ENCODE data around the gene ITPRID1. TPM values are rescaled to one million over a fixed set of nuclear protein-coding genes. Genes with fewer than 3 reads are reported as not detected.

ITPRID1 gene
- total RNA-seq, 1 donor from 2014 or later: not detected

GRCh38 chr7:31683445-31684225 lies 169.7 kb downstream of the ITPRID1 start:
- H3K27me3 Mint-ChIP-seq (ENCODE audit: low read depth): no peaks in the 10 kb centered on the region
- H3K9me3 Mint-ChIP-seq: no peaks in the 10 kb centered on the region
- DNase-seq (ENCODE audit: low read depth, low spot score): no peak
- H3K36me3 Mint-ChIP-seq (ENCODE audit: low read depth): no peaks in the 10 kb centered on the region
- H3K4me1 Mint-ChIP-seq: peaks cover 10% of the 10 kb centered on the region
- no peak overlapping the region for H3K27ac Mint-ChIP-seq (ENCODE audit: unreplicated experiment)
- no peak for TF ChIP-seq CTCF (conservative IDR thresholded peaks at IDR 0.05)
- no peak overlapping the region for H3K4me3 Mint-ChIP-seq

- Mint-ChIP-seq H3K4me3 (no peak within 1 kb of the TSS), H3K27me3 (ENCODE audit: low read depth) (no peaks in the 10 kb centered on the region), H3K27ac (ENCODE audit: unreplicated experiment) (no peak within 1 kb of the TSS), H3K4me1 (peaks cover 35% of the 10 kb centered on the region), H3K36me3 (ENCODE audit: low read depth) (no peaks in the 10 kb centered on the region), H3K9me3 (no peaks in the 10 kb centered on the region)
- DNase-seq (ENCODE audit: low read depth, low spot score): no peak
- TF ChIP-seq CTCF (conservative IDR thresholded peaks at IDR 0.05): no peak
Measured at GRCh38 chr7:31687024-31687748, 173.3 kb downstream of the ITPRID1 start, which contains the start of gene PPP1R17. Gene PPP1R17, plus strand, starts transcription at chr7:31687215. Its CDS starts 5,227 bp downstream, at chr7:31692442.

DNA sequence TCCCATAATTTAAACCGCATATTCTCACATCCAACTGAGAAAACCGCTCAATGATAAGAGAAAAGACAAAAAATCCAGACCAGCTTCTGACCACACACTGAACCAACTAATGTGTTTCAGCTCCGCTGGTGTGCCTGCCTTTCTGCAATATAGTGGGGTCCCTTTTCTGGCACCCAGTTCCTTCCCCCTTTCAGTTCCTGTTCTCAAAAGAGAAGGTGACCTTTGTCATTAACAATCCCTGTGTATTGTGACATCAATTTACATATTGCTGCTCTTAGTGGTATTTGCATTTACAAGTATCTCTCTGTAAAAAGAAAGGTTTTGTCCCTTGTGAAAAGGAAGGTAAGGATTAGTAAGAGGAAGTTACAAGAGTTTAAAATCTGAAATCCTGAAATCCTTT lies 174.5 kb downstream of the ITPRID1 start:
- DNase-seq (ENCODE audit: low read depth, low spot score): no peak
- Mint-ChIP-seq H3K27ac (ENCODE audit: unreplicated experiment) (no peak overlapping the region), H3K27me3 (ENCODE audit: low read depth) (no peaks in the 10 kb centered on the region), H3K36me3 (ENCODE audit: low read depth) (no peaks in the 10 kb centered on the region), H3K4me1 (peaks cover 38% of the 10 kb centered on the region), H3K4me3 (no peak overlapping the region), H3K9me3 (no peaks in the 10 kb centered on the region)
- TF ChIP-seq CTCF (conservative IDR thresholded peaks at IDR 0.05): no peak

GRCh38 chr7:31688996-31689395 lies 175.1 kb downstream of the ITPRID1 start:
- no peaks in the 10 kb centered on the region for H3K36me3 Mint-ChIP-seq (ENCODE audit: low read depth)
- H3K27me3 Mint-ChIP-seq (ENCODE audit: low read depth): no peaks in the 10 kb centered on the region
- no peak for DNase-seq (ENCODE audit: low read depth, low spot score)
- H3K9me3 Mint-ChIP-seq: no peaks in the 10 kb centered on the region
- H3K27ac Mint-ChIP-seq (ENCODE audit: unreplicated experiment): no peak overlapping the region
- H3K4me3 Mint-ChIP-seq: no peak overlapping the region
- H3K4me1 Mint-ChIP-seq: peaks cover 38% of the 10 kb centered on the region
- no peak for TF ChIP-seq CTCF (conservative IDR thresholded peaks at IDR 0.05)

DNA sequence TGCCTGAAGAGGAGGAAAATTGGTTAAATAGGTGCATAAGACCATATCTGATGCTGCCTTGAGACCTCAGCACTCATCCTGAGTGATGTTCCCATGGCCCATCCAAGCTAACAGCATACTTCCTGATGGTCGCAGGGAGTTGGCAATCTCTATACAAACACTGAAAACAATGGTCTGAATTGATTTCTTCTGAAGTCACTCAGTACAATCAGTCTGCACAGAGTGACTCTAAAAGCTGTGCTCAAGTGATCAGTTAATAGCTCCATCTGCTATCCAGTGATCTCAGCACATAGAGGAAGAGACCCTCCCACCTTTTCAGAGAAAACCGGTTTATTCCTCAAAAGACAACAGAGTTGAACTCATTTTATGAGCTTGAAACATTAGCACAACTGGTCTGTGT lies 177.0 kb downstream of the ITPRID1 start:
- Mint-ChIP-seq H3K36me3 (ENCODE audit: low read depth) (no peaks in the 10 kb centered on the region), H3K9me3 (no peaks in the 10 kb centered on the region), H3K4me1 (peaks cover 38% of the 10 kb centered on the region), H3K27me3 (ENCODE audit: low read depth) (no peaks in the 10 kb centered on the region), H3K4me3 (peak overlapping the region; percentile 41), H3K27ac (ENCODE audit: unreplicated experiment) (no peak overlapping the region)
- no peak for TF ChIP-seq CTCF (conservative IDR thresholded peaks at IDR 0.05)
- no peak for DNase-seq (ENCODE audit: low read depth, low spot score)

Data from neural crest cell (in vitro differentiated cells).